Ovary (tissue), 9 donors: ENCODE data around the gene SUPT6H. TPM values are rescaled to one million over a fixed set of nuclear protein-coding genes. Genes with fewer than 3 reads are reported as not detected.

Experiments used
- DNase-seq, 5 donors: peaks; one replicate each; pipeline ENCODE4 v3.0.0-alpha.2; 2019 to 2020
- H3K27ac ChIP-seq, 2 donors: fragments of 200-600 bp; one replicate each; pipeline versions ENCODE4 v1.5.1 to v1.8.0; 2019 to 2022
- H3K27me3 ChIP-seq: fragments of 200-600 bp; one replicate; pipeline ENCODE4 v1.8.0; 2022
- H3K36me3 ChIP-seq: fragments of 200-600 bp; sonication (generic); one replicate; pipeline ENCODE4 v1.5.1; 2019
- H3K4me1 ChIP-seq: one replicate; pipeline ENCODE4 v1.8.1; 2013; ENCODE audit warnings: mild to moderate bottlenecking, moderate library complexity; ENCODE audit not compliant: insufficient read depth
- H3K4me3 ChIP-seq: fragments of 200-600 bp; sonication (generic); one replicate; pipeline ENCODE4 v1.5.1; 2017
- H3K9me3 ChIP-seq, 2 donors: fragments of 200-600 bp in 1 of 2; sonication (generic) in 1 of 2; one replicate each; pipeline versions ENCODE4 v1.5.1 to v1.8.1; 2013 to 2019; ENCODE audit warnings: mild to moderate bottlenecking in 1 of 2, moderate library complexity in 1 of 2
- EP300 ChIP-seq: sonication (generic); formaldehyde crosslinking; IDR thresholded peaks from one replicate; pipeline ENCODE4 v1.6.1; 2017; ENCODE audit warnings: antibody characterized with exemption
- POLR2A ChIP-seq: fragments of 450-650 bp; IDR thresholded peaks from one replicate; pipeline ENCODE4 v1.6.1; 2017; ENCODE audit warnings: antibody characterized with exemption, mild to moderate bottlenecking, moderate library complexity
- WGBS, 3 donors: extraction: QIAGEN DNeasy Blood & Tissue Kit in 1 of 3; methylation state at CpG; one replicate each; pipeline versions ENCODE4 v1.1.5 to v1.1.7; 2013 to 2017; 5-methylcytosine and 5-hydroxymethylcytosine counted together
- intact Hi-C, 4 donors: fragments of 100-400 bp; cut with DNase I; formaldehyde crosslinking; loops; one replicate each; pipeline versions ENCODE4 v1.11.0 to v1.15.1; 2022 to 2023
- polyA plus RNA-seq, 2 donors: library from polyadenylated mRNA; stranded (reverse); fragments of 200-250 nt in 1 of 2; fragments of 350-450 nt in 1 of 2; fragmentation: Illumina TruSeq in 1 of 2; extraction: RNeasy Lipid Tissue Mini Kit (QIAGEN cat#74804) in 1 of 2; gene quantifications; one replicate each; pipeline ENCODE4 v1.2.3, GENCODE V29; 2013 to 2014
- total RNA-seq, 7 donors: library from RNA; depleted of rRNA in 2 of 7; stranded (reverse); fragments of >200 nt in 2 of 7; fragmentation: NEBNext Ultra II Directional in 3 of 7; extraction: Animal tissue kit (Norgen Biotek cat#: 25700) in 3 of 7; gene quantifications; one replicate each; pipeline versions ENCODE4 v1.1.0 to v1.2.4, GENCODE V29; 2016 to 2023
- TF ChIP-seq, protein P1 (sequence below), 3 donors: fragments of 450-650 bp in 2 of 3; fragments of 200-600 bp in 1 of 3; IDR thresholded peaks; one replicate each; pipeline versions ENCODE4 v1.5.1 to v1.8.0; 2016 to 2022; ENCODE audit warnings: antibody characterized with exemption in 3 of 3, mild to moderate bottlenecking in 1 of 3
- donor health status: DM: no; HTN: no; CAD: no; lungs with moderate emphysema.
- donor health status: DM: no; HTN: no; CAD: no.
- donor health status: Bipolar disorder and iron deficiency.
- donor health status: DM: yes; HTN: yes; CAD: no.
- donor health status: DM: no; HTN: no; CAD: no.
- donor health status: DM: yes; HTN: yes; CAD: no.

Gene SUPT6H
- total and polyA plus RNA-seq, 9 donors: 34.8 to 83.8 (median 67.2) TPM

DNA sequence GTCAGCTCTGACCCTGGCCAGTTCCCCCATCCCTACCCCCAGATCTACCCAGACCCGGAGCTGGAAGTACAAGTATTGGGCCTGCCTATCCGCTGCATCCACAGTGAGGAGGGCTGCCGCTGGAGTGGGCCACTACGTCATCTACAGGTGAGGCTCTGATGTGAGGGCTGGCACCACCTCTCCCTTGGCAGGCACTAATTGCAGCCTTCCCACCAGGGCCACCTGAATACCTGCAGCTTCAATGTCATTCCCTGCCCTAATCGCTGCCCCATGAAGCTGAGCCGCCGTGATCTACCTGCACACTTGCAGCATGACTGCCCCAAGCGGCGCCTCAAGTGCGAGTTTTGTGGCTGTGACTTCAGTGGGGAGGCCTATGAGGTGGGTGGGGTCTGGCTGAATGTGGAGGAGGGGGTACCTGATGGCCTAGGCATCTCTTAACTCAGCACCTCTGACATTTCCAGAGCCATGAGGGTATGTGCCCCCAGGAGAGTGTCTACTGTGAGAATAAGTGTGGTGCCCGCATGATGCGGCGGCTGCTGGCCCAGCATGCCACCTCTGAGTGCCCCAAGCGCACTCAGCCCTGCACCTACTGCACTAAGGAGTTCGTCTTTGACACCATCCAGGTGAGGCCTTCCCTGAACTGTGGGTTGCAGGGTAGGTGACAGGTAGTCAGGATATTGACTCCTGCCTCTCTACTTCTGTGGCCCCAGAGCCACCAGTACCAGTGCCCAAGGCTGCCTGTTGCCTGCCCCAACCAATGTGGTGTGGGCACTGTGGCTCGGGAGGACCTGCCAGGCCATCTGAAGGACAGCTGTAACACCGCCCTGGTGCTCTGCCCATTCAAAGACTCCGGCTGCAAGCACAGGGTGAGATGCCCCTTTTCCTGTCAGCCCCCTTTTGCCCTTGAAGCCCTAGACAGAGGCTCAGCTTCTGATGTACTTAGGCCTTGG, 86.1 kb downstream of the SUPT6H start:
- Histone ChIP-seq H3K27me3 (no peaks in the 10 kb centered on the region), H3K9me3 (no peaks in the 10 kb centered on the region), H3K27ac (no peak overlapping the region), H3K36me3 (no peaks in the 10 kb centered on the region), H3K4me3 (no peak overlapping the region), H3K4me1 (peaks cover 12% of the 10 kb centered on the region)
- TF ChIP-seq EP300 (no peak), POLR2A (no peak)
- TF ChIP-seq, protein P1, sequence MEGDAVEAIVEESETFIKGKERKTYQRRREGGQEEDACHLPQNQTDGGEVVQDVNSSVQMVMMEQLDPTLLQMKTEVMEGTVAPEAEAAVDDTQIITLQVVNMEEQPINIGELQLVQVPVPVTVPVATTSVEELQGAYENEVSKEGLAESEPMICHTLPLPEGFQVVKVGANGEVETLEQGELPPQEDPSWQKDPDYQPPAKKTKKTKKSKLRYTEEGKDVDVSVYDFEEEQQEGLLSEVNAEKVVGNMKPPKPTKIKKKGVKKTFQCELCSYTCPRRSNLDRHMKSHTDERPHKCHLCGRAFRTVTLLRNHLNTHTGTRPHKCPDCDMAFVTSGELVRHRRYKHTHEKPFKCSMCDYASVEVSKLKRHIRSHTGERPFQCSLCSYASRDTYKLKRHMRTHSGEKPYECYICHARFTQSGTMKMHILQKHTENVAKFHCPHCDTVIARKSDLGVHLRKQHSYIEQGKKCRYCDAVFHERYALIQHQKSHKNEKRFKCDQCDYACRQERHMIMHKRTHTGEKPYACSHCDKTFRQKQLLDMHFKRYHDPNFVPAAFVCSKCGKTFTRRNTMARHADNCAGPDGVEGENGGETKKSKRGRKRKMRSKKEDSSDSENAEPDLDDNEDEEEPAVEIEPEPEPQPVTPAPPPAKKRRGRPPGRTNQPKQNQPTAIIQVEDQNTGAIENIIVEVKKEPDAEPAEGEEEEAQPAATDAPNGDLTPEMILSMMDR (IDR thresholded peaks at IDR 0.05): no peak
- WGBS, 3 donors: 85 to 90% (median 88%) methylated on average over 15 to 18 of the region's 18 CpGs
- intact Hi-C loops: no loop called here
- DNase-seq: peak in 3 of 5 donors; percentile 20 to 37 (median 28)

DNA sequence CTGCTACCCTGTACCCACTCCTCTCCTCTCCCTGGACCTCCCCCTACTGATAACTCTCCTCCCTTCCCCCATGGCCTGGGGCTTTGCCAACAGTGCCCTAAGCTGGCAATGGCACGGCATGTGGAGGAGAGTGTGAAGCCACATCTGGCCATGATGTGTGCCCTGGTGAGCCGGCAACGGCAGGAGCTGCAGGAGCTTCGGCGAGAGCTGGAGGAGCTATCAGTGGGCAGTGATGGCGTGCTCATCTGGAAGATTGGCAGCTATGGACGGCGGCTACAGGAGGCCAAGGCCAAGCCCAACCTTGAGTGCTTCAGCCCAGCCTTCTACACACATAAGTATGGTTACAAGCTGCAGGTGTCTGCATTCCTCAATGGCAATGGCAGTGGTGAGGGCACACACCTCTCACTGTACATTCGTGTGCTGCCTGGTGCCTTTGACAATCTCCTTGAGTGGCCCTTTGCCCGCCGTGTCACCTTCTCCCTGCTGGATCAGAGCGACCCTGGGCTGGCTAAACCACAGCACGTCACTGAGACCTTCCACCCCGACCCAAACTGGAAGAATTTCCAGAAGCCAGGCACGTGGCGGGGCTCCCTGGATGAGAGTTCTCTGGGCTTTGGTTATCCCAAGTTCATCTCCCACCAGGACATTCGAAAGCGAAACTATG, 87.0 kb downstream of the SUPT6H start:
- intact Hi-C loops: no loop called here
- Histone ChIP-seq H3K9me3 (no peaks in the 10 kb centered on the region), H3K4me1 (peaks cover 12% of the 10 kb centered on the region), H3K4me3 (no peak overlapping the region), H3K36me3 (no peaks in the 10 kb centered on the region), H3K27me3 (no peaks in the 10 kb centered on the region), H3K27ac (no peak overlapping the region)
- 43 to 54% (median 47%) methylated on average over 18 of the region's 18 CpGs for WGBS, 3 donors
- no peak for TF ChIP-seq POLR2A
- TF ChIP-seq, protein P1 (IDR thresholded peaks at IDR 0.05): no peak
- no peak for TF ChIP-seq EP300
- DNase-seq: peak in 3 of 5 donors; percentile 21 to 55 (median 32)

DNA sequence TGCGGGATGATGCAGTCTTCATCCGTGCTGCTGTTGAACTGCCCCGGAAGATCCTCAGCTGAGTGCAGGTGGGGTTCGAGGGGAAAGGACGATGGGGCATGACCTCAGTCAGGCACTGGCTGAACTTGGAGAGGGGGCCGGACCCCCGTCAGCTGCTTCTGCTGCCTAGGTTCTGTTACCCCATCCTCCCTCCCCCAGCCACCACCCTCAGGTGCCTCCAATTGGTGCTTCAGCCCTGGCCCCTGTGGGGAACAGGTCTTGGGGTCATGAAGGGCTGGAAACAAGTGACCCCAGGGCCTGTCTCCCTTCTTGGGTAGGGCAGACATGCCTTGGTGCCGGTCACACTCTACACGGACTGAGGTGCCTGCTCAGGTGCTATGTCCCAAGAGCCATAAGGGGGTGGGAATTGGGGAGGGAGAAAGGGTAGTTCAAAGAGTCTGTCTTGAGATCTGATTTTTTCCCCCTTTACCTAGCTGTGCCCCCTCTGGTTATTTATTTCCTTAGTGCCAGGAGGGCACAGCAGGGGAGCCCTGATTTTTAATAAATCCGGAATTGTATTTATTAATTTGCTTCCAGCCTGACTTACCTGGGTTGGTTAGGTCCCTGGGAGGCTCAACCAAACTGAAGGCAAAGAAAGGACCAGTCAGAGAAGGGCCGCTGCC, 87.6 kb downstream of the SUPT6H start:
- Histone ChIP-seq H3K27ac (no peak overlapping the region), H3K36me3 (no peaks in the 10 kb centered on the region), H3K27me3 (no peaks in the 10 kb centered on the region), H3K4me1 (peaks cover 12% of the 10 kb centered on the region), H3K4me3 (no peak overlapping the region), H3K9me3 (no peaks in the 10 kb centered on the region)
- peak in 1 of 5 donors; percentile 37 for DNase-seq
- intact Hi-C loops: loop anchor here in 2 of 4 donors (2.0 to 10.0 kb wide), 2 partner anchors 23 to 155 kb away; partner anchors contain the start of genes DHRS13 (in 1 of the 2) and TLCD1 (in 1 of the 2)
- TF ChIP-seq EP300: no peak
- TF ChIP-seq, protein P1 (IDR thresholded peaks at IDR 0.05): no peak
- TF ChIP-seq POLR2A: no peak
- 45 to 53% (median 46%) methylated on average over 11 of the region's 11 CpGs for WGBS, 3 donors
